ENCODE results near the gene MLC1.

MLC1 gene

DNA sequence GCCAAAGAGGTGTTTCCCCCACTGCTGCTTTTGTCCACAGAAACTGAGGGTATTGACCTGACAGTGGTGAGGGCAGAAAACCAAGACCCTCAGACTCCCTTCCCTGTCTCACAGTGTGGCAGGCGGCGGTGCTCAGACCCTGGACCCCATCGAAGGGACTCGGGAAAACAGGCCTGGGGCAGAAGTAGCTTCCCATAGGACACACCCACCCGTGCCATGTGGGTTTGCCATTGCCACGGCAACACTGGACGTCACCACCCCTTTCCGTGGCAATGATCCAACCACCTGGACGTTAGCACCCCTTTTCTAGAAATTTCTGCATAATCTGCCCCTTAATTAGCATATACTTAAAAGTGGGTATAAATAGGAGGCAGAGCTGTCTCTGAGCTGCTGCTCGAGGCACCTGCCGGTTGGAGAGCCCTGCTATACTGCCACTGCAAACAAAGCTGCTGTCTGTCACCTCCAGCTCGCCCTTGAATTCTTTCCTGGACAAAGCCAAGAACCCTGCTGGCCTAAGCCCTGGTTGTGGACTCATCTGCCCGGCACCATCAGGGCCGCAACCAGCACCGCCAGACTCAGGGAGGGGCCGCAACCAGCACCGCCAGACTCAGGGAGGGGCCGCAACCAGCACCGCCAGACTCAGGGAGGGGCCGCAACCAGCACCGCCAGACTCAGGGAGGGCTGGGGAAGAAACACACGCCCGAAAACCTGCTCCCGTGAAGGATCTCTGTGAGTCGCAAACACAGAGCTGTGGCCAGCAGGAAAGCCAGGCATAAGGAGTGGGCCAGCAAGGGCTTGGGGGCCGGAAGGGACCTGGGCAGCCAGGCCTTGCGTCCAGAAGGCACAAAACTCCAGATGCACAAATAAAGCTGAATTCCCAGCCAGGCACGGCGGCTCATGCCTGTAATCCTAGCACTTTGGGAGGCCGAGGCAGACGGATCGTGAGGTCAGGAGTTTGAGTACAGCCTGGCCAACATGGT is 10.4 kb downstream of the MLC1 start:
- DNase-seq, result no peak

DNA sequence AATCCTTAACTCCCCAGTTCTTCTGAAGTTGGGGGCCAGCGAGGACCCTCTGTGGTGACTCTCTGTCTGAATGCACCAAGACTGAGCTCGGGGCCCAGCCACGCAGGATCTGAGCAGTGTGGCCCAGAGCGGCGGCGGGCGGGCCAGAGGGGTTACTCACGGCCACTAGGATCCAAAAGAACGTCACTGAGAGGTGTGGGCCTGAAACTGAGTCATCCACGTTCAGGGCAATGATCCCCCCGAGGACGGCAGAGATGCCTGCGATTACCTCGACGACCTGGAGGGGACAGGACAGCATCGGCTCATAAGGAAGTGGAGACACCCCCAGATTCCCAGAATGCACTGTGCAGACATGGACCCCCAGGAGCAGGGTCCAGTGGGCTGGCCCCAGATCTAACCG is 11.2 kb downstream of the MLC1 start:
- no peak for DNase-seq

DNA sequence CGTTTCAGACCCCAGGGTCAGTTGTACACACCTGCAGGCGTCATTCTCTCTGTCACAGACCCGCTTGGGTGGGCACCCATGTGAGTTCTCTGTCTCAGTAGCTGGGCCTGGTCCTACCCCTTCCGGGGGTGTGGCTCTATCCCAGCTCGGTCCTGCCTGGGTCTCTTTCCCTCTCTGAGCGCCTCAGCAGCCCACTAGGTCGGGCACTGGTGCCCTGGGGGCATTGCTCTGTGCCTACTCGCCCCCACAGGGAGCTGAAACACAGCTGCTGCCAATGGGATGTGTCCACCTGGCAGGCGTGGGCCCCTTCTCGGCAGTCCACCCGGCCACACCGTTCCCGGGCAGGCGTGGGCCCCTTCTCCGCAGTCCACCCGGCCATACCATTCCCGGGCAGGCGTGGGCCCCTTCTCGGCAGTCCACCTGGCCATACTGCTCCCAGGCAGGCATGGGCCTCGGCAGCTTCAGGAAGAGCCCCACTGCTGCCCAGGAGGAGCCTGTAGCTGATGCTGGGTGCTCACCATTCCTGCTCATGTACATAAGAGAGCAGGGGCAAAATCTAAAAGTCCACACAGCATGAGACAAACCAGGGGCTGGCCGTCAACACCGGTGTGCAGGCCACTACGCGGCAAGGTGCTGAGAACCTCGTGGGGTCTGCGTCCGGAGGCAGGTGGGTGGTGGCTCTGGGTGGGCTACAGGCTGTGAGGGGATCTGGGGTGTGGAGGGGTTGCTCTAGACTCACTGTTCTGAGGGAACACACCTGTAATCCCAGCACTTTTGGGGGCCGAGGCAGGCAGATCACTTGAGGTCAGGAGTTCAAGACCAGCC is 12.3 kb downstream of the MLC1 start:
- no peak for DNase-seq

DNA sequence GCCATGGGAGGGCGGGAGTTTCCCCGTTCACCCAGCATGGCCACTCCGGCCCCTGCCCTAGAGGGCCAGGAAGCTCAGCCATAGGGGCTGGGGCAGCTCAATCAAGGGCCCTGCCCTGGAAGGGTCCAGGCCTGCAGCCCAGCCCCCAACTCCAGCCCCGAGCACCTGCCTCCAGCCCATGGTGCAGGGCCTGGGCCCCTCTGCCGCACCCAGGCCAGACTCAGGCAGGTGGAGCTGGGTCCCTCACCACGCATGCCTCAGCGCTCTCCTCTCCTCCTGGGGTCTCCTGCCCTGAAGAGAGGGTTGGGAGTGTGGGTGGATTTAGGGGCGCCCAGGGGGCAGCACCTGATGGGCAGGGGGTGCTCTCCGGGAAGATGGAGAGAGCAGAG is 13.1 kb downstream of the MLC1 start:
- DNase-seq, result no peak

DNA sequence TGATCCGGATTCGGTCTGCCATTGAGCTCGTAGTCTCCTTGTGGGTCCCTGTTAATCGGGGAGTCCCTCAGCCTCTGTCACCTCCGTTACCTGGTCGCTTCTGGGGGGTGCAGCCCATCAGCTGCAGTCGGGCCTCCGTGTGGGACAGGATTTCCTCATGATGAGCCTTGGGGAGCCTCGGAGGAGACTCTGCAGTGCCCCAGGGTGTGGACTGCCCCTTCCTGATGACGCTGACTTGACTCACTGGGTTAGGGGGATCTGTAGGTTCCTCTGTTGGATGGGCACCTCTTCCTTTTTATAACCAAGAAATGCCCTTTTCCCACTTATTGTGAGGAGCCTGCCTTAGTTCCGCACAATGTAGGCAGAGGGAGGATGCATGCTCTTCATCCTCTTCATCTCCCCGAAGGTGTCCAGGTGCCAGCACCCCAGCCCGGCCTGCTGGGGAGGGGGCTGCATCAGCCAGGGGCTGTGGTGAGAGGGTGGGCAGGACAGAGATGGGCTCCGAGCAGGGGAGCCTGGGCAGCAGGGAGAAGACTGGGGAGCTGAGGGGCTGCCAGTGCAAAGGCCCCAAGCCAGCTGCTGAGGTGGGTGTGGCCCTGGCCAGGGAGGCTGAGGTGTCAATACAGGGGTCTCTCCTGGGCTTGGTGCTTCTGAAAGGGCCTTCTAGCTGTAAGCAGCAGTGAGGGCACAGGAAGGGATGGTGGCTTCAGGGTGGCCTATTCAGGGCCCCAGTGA is 13.6 kb downstream of the MLC1 start:
- DNase-seq, result no peak

DNA sequence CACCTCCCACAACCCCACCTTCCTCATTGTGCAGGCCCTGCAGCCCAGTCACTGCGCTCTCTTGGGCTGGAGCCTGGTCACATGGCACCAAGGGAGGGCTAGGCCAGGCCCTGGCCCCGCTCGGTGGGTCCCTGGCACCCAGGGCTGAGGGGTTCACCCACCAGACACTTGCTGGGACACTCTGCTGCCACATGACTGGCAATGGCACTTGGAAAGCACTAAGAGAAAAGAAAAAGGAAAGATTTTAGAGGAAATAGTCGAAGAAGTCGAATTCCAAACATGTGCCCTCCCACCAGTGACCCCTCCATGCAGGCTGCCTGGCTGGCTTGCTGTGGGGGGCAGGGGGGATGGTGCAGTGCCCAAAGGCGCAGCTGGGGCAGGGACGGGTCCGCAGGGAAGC is 14.9 kb downstream of the MLC1 start:
- no peak for DNase-seq

DNA sequence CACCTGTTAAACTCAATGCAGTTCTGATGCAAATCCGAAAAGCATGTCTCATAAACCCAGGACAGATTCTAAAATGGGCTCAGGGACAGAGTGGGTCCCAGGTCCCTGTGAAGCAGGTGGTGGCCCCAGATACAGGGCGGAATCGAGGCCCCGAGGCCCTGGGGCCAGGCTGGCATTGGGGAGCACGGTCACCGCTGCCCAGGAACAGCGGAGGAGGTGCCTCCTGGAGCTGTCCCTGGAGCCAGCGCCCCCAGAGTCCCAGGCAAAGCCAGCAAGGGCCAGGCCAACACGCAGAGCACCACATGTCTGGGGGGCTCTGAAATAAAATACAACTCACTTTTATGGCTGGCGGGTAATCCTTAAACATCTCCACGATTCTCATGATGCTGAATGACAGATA is 17.1 kb downstream of the MLC1 start:
- DNase-seq, result no peak

DNA sequence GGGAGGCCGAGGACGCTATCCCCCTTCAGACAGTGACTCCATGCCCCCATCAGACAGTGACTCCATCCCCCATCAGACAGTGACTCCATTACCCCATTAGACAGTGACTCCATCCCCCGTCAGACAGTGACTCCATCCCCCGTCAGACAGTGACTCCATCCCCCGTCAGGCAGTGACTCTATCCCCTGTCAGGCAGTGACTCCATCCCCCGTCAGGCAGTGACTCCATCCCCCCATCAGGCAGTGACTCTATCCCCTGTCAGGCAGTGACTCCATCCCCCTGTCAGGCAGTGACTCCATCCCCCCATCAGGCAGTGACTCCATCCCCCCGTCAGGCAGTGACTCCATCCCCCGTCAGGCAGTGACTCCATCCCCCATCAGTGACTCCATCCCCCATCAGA is 18.0 kb downstream of the MLC1 start:
- no peak for DNase-seq

DNA sequence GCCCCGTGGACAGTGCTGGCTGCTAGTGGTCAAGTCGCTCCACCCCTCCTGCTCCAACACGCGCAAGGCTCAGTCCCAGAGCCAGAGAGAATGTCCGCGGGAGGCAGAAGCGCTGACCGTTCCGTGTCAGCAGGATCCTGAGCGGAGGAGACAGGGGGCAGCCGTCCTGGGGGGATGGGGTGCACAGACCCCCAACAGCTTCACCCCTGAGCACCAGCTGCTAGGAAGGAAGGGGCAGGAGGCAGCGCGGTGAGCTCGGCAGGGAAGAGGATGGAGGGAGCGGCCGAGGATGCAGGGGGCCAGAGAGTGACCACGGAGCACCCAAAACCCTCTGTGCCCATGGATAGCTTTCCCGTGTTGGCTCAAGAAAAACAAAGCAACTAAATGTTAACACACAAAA is 20.8 kb downstream of the MLC1 start:
- no peak for DNase-seq

DNA sequence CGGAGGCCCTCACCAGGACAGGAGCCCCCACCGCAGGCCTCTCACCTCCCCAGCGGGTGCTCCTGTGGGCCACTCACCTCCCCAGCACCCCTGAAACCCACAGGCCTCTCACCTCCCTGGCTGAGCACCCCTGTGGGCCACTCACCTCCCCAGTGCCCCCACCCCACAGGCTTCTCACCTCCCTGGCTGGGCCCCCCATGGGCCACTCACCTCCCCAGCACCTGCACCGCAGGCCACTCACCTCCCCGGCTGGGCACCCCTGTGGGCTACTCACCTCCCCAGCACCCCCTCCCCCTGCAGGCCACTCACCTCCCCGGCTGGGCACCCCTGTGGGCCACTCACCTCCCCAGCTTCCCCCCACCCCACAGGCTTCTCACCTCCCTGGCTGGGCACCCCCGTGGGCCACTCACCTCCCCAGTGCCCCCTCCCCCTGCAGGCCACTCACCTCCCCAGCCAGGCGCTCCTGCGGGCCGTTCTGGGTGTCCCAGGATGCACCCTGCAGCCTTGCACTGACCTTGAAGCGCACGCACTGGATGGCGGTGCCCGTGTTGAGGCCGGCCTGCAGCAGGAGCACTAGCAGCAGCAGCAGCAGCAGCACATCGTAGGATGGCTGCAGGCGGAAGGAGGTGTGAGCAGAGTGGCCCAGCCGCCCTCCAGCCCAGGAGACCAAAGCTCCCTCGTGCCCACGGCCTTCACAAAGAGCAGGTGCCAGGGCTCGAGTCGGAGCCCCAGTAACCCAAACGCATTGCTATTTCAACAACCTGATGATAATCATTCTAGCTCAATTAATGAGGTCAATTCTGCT is 21.4 kb downstream of the MLC1 start:
- DNase-seq, result no peak

DNA sequence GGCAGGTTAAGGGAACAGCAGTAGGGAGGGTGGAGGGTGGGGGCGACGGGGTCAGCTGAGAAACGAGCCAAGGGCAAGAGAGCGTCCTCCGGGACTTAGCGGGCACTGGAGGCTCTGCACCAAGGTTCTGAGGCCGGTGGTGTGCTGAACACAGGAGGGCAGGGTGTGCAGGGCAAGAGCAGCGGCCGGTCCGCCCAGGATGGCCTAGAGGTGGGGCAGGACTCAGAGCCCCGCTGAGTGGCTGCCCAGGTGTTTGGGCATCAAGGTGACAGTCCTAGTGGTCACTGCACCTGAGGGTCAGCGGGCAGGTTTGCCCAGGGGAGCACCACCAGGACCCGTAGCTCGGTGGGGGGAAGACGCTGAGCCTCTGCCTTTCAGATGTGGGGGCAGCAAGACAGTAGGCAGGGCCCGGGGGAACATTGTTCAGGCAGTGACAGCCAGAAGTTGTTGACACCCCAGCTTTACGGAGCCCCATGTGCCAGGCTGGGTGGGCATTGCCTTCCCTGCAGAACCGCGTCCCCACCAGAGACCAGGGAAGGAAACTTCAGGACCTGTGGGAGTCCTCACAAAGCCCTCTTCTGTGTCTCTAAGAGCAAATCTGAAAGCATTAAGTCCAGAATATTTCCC is 22.6 kb downstream of the MLC1 start:
- DNase-seq, result no peak

DNA sequence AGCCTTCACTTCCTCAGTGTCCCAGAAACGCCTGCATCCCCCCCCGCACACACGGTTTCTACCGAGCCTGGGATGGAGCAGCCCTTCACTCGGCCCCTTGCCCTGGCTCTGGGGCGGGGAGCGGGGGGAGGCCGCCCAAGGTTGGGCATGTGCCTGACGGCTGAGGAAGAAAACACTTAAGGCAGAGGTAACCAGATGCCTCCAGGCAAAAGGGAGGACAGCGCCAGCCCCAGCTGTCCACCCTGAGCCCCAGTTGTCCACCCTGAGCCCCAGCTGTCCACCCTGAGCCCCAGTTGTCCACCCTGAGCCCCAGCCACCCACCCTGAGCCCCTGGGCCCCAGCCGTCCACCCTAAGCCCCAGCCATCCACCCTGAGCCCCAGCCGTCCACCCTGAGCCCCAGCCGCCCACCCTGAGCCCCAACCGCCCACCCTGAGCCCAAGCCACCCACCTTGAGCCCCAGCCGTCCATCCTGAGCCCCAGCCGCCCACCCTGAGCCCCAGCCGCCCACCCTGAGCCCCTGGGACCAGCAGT is 23.3 kb downstream of the MLC1 start:
- DNase-seq, result no peak

DNA sequence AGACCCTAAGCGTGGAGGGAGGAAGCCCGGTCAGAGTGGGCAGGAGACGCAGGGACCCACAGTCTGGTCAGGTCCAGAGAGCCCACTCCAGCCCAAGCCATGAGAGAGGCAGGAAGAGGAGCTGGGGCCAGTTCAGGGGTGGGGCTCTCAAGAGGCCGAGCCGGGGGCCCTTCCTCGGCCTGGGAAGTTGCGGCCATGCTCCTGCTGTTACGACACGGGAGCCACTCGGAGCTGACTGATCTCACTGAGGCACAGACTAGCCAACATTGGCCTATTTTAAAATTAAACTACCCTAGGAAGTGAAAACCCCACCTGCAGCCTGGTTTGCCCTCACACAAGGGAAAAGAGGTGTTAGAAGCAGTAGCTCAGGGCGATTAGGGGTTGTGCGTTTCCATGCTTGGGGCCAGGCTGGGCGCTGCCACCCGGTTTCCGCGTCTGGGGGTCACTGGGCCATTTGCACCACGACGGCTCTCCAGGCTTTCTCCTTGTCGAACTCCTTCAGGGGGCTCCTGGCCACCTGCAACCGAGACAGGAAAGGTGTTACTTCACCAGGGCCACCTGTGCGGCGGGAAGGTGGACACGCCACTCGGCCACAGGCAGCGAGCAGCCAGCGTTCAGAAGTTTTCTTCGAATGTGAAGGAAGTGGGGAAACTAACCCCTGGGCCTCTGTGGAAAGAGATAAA is 23.9 kb downstream of the MLC1 start:
- no peak for DNase-seq

DNA sequence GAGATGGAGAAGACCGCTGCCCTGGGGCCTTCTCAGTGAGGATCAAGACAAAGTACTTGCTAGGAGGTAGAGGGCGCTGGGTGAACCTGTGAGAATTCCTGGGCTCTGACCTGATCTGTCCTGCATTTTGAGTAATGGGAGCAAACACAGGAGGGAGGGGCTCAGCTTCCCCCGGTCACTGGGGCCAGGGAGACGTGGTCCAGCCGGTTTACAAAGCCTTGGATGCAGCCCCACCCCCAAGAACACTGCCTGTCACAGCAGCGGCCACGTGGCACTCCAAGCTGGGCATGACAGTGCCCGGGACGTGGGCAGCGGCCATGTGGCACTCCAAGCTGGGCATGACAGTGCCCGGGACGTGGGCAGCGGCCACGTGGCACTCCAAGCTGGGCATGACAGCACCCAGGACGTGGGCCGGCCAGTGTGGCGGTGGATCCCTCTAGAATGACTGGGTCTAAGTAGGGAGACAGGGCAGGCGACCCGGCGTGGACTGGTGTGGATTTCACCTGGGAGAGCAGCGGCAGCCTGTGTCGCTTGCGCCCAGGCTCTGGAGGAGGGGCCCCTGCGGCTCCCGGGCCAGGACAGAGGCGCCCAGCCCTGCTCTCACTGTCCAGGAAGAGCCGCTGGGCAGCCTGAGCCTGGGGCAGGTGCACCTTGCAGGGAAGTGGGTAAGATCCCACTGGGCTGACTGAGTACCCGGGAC is 24.6 kb downstream of the MLC1 start:
- DNase-seq, result no peak

DNA sequence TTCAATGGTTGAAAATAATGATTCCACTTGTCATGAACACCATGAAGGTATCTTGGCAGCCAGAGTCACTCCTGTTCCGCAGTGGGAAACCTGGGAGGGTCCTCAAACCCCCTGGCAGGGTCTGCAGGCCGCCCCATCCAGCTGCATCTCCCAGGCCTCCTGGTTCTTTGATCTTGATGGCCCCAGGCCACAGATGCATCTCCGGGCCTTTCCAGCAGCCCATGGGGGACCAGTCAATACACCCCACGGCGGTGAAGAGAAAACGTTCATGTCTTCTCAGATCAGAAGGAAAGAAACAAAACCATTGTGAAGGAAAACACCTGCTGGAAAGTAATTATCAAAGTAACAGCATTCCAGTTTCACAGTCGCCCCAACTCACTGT is 25.4 kb downstream of the MLC1 start:
- no peak for DNase-seq

DNA sequence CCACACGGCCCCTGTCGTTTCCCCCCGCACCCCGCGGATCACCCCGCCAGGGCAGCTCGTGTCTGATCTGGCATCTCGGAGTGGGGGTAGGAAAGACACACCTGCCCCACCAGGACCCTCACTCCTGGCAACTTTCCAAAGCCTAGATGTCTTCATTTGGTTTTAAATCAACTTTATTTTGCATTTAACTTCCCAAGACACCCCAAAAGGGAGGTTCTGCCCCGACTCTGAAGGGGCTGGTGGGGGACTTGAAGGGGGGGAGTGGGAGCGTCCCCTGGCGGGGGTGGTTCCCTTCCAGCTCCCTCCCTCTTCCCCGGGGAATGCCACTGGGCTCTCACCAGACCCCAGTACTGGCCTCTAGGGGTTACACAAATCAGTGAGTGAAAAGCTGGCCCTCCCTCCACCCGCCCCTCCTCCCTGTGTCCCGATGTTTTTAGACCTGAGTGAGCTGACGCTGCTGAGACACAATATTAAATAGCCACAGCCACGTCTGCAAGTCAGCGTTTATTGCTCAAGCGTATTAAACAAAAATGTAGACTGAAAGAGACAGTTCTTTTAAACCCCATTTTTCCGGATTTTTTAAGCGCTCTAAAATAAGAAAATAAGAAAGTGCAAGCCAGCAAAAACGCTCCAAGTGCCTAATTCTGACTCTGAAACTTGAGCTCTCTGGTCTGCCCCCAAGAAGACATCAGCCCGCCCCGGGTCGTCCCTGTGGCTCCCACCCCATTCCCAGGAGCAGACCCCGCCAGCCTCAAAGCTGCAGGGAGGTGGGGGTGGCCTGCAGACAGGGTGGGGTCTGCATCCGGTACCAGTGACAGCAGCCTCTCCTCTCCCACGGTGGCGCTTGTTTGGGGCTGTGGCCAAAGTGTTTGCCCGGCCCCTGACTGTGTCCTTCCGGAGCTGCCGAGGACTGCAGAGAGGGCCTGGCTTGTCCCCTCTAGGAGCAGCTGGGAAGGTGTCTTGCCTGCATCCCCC is 26.0 kb downstream of the MLC1 start:
- DNase-seq, result no peak

DNA sequence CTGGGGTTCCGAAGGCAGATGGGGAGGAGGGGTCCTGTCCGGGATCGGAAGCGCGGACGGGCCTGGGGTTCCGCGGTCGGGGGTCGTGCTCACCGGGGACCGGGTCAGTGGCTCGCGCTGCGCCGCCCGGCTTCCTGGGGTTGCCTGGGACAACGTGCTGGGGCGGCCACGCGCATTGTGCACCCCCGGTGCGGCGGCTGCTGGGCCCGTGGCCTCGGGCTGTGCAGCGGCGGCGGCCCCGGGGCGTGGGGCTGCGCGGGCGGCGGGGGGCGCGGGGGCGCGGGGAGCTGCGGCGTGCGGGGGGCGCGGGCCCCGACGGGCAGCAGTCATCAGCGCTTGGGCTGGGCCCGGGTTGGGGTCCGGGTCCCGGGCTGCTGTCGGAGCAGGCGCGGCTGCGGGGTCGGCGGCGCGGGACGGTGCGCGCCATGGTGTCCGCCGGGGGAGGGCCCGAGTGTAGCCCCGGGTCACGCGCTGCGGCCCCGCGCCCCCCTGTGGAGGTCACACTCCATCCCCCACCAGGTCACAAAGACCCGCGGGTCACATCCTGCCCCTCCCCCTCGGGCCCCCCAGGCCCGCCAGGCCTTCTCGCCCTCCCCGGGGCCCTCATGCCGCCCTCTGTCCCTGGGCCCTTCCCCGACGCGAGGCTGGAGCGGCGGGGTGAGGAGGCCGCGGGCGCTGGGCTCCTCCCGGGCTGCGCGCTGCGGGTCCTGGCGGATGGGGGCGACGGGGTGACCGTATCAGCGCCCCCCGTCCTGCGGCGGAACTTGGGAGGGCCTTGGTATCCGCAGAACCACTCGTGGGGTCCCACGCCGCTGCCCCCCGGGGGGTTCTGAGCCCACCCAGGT is 26.9 kb downstream of the MLC1 start, which contains the start of gene TTLL8:
Gene TTLL8 (minus strand): TSS at position 238 of the 845 bp plus-strand sequence.
- no peak for DNase-seq
